Measurements from ENCODE around the gene MMP24OS.

- TF ChIP-seq CTCF (IDR thresholded peaks at IDR 0.05; ENCODE audit: low read depth, low read length) (no peak), EZH2phosphoT487 (IDR thresholded peaks at IDR 0.05; ENCODE audit: low read depth) (no peak)
These were observed 14.0 kb upstream of the MMP24OS start, which contains the start of gene FAM83C for GRCh38 chr20:35291654-35292503.

Measured in OCI-LY3 (cell line).